Activated T-cell treated with anti-CD3 and anti-CD28 coated beads for 48 hours (primary cell): Measurements from ENCODE around the gene LSAMP.

ENCODE experiments used
- DNase-seq: peaks from one replicate; pipeline ENCODE4 v3.0.0-alpha.2; 2020; ENCODE audit warnings: low read depth

LSAMP gene

DNA sequence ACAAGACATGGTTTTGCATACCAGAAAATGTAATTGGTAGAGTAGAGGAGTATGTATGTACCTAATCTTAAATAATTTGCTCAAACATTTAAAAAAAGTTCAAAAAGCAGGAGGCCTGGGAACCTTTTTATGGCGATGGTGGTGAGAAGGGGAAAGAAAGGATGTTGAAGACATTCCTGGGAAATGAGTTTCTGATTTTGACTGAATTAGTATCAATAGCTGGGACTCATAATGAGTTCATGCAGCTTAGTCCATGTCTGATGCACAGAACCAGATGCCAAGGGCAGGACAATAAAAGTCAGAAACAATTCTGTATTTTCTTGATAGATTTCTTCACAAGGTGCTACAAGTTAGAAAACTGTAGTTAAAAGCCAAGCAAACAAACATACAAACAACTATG is 426.6 kb downstream of the LSAMP start:
- DNase-seq: no peak

- DNase-seq: no peak
Observed at GRCh38 chr3:116015931-116016330, 429.4 kb downstream of the LSAMP start.

DNA sequence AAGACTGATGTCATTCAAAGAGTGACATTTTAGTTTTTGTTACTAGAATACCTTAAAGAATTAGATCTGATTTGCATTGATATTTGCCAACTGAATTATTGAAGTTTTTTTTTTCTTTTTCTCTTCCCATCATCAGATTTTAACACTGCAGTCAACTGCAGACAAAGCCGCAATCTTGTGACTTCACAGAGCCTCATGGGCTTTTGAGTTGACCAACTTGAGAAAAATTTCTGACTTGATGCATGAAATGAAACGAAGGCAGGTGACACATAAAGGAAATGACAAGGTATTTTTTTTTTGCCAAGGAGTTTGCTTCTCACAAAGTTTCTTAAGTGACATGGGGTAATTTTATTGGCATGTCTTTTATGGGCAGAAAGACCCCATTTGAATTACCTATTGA is 438.3 kb downstream of the LSAMP start:
- DNase-seq: no peak

- DNase-seq: no peak
Observed at GRCh38 chr3:116005404-116005803, 439.9 kb downstream of the LSAMP start.

DNA sequence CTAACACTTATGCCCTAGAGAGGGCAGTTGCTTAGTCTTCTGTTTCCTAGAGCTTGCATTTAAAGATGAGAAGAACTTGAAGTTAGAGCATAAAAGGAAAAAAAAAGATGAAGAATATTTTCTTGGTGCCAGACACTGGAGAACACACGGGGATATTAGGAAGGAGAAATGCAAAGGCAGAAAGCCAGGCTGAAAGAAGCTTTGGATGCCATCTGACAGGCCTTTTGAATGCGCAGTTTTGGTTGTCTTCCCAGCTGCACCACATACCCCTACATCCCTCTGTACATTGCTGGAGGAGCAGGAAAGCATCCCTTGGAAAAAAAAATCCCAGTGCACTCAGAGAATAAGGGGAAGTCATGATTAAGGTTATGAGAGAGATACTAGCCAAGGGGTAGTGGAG is 443.1 kb downstream of the LSAMP start:
- DNase-seq: no peak

GRCh38 chr3:116001151-116001621 is 444.1 kb downstream of the LSAMP start:
- DNase-seq: no peak

DNA sequence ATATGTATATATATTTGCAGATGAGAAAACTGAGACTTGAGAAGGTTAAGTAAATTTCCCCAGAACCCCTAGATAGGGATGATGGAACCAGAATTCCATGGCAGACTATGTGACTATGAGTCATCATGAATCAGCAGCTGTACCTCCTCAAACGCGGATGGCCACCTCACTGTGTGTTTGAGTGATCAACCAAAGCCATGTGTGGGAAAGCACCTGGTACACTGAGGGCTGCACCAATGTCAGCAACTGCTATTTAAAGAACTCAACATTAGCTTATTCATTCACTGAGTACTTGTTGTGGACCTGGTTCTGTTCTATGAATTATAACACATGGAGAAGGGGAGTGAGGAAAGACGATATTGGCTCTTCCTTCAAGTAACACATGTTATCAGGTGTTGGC is 445.0 kb downstream of the LSAMP start:
- DNase-seq: no peak

DNA sequence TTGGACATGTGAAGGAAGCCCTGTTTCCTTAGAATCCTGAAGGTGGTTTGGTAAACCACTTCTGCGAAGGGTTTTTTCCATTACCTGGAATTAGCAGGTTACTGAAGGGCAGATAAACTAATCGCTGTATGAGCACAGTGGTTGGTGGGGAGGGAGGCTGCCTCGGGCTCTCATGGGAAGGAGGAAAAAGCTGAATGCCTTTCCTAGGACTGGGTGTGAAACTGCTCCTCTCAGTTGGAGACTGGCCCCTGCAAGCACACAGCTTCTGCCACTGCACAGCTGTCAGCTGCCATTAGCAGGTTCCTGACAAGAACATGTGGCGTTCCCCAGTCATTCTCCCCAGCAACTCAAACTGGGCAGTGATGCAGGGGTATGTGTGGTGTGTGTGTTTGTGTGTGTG is 445.7 kb downstream of the LSAMP start:
- DNase-seq: no peak

DNA sequence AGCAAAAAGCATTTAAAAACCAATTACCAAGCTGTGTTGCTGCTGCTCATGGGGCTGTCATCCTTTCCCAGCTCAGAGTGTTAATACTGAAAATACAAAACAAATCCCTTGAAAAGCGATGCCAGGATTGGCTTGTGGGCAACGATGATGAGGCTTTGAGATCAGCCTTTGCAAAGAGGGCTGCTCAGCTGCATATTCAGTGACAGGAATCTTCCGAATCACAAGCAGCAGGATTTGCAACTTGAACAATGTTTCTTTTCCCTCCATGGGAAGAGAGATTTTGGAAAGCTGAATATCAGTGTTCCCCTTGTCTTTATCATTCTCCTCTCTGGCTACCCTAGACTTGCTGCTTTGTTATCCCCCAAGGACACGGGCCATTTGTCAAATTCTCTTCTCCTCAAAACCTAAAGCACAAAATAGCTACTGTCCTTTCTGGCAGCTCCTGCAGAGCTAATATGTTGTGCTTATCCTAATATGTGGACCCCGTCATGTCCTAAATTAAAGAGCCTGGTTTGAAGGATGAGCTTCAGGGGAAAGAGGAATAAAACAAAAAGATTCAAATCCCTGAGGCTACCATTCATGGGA is 446.2 kb downstream of the LSAMP start:
- DNase-seq: no peak

GRCh38 chr3:115996420-115997108 is 448.7 kb downstream of the LSAMP start:
- no peak for DNase-seq

GRCh38 chr3:115990669-115991068 is 454.6 kb downstream of the LSAMP start:
- DNase-seq: no peak

- no peak for DNase-seq
Observed at GRCh38 chr3:115989684-115990421, 455.4 kb downstream of the LSAMP start.

- no peak for DNase-seq
Observed at GRCh38 chr3:115986555-115987207, 458.6 kb downstream of the LSAMP start.

GRCh38 chr3:115982629-115983028 is 462.7 kb downstream of the LSAMP start:
- DNase-seq: no peak

- no peak for DNase-seq
Observed at GRCh38 chr3:115982108-115982507, 463.2 kb downstream of the LSAMP start.

- DNase-seq: no peak
Observed at GRCh38 chr3:115980709-115981108, 464.6 kb downstream of the LSAMP start.

GRCh38 chr3:115977866-115978265 is 467.4 kb downstream of the LSAMP start:
- DNase-seq: no peak

- no peak for DNase-seq
Observed at GRCh38 chr3:115975796-115976195, 469.5 kb downstream of the LSAMP start.

DNA sequence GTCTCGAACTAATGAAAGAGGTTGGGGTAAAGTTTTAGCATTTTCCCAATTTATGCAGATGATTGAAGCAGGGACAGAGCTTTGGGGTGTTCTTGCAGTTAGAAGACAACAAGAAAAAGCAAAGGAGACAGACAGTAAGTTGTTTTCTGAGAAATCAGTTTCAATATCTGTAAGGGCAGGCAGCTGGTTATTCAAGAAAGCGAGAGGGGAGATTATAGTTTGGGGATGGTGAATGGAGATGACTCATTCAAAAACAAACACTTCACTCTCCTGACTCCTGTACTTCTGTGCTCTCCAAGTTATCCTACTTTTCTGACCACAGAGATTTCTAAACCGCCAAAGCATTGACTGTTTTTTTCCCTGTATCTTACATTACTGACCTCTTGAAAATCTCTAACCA is 469.9 kb downstream of the LSAMP start:
- no peak for DNase-seq

- DNase-seq: no peak
Observed at GRCh38 chr3:115974940-115975339, 470.3 kb downstream of the LSAMP start.

DNA sequence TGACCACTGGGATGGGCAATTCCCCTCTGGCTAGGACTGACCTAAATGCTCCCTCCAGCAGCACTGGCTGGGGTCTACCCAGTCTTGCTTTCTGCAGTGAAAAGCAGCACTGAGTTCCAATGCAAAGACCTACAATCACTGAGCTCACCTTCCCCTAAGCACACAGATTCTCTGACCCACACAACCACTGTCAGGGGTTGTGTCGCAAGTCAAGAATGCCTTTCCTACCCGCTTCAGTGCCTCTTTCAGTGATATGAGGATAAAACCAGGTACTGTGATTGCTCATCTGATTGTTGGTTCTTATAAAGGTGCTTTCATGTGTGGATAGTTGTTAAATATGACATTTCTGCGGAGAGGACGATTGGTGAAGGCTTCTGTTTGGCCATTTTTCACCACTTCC is 476.4 kb downstream of the LSAMP start:
- DNase-seq: no peak

DNA sequence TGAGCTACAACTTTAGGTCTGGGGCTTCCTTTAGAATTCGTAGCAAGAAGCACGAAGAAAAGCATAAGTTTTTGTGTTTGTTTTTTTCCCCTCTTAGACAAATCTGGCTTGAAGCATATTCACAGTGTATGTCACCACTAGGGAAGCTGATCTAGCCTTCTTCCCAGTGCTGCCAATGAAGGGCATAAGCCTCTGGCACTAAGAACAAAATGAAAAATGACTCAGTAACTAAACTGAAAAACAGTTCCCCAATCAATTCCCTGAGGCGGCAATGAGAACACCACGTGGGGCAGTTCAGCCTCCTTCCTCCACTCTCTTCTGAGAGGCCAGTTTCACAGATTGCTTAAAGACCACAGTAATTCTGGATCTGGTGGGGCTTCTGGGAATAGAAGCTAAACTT is 483.9 kb downstream of the LSAMP start:
- no peak for DNase-seq

- DNase-seq: no peak
Observed at GRCh38 chr3:115960799-115961198, 484.5 kb downstream of the LSAMP start.
